Coronary artery (tissue), 2 donors: ENCODE data around the gene PACS1.

Experiments
- DNase-seq: peaks from one replicate; pipeline ENCODE4 v3.0.0-alpha.2; 2017; ENCODE audit warnings: low spot score
- H3K27ac ChIP-seq, 2 donors: fragments of 200-600 bp; sonication (generic); one replicate each; pipeline ENCODE4 v1.5.1; 2016 to 2019
- H3K4me3 ChIP-seq: fragments of 200-600 bp; sonication (generic); 2 replicates; pipeline ENCODE4 v1.5.1; 2016; ENCODE audit warnings: mild to moderate bottlenecking, moderate library complexity
- CTCF ChIP-seq: fragments of 200-600 bp; sonication (generic); IDR thresholded peaks from one replicate; pipeline ENCODE4 v1.5.1; 2019; ENCODE audit warnings: antibody characterized with exemption

PACS1 gene

GRCh38 chr11:66266378-66267038 lies 196.4 kb downstream of the PACS1 start:
- no peak for DNase-seq
- H3K4me3 ChIP-seq, result peak overlapping the region; percentile 93
- TF ChIP-seq CTCF, result no peak
- H3K27ac ChIP-seq, result peak overlapping the region; percentile 91 to 99

DNA sequence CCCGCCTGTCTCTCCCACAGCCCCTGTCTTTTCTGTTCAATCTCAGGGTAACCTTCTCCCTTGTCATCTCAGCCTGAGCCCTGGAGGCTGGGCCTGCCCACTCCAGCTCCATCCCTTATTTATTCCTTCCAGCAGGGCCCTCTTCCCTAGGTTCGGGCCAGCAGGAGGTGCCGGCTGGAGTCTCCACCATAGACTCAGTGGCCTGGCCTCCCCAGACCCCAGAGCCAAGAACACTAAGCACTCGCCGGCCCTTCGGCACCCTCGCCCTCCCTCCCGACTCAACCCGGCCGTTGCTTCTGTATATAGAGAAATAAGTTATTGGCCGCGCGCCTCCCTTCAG lies 196.9 kb downstream of the PACS1 start:
- H3K27ac ChIP-seq, result peak overlapping the region; percentile 91 to 99
- peak overlapping the region; percentile 93 for H3K4me3 ChIP-seq
- no peak for TF ChIP-seq CTCF
- no peak for DNase-seq

- DNase-seq, result peak; percentile 94
- H3K4me3 ChIP-seq, result peak overlapping the region; percentile 93
- no peak for TF ChIP-seq CTCF
These were observed 197.5 kb downstream of the PACS1 start for GRCh38 chr11:66267379-66268243.

DNA sequence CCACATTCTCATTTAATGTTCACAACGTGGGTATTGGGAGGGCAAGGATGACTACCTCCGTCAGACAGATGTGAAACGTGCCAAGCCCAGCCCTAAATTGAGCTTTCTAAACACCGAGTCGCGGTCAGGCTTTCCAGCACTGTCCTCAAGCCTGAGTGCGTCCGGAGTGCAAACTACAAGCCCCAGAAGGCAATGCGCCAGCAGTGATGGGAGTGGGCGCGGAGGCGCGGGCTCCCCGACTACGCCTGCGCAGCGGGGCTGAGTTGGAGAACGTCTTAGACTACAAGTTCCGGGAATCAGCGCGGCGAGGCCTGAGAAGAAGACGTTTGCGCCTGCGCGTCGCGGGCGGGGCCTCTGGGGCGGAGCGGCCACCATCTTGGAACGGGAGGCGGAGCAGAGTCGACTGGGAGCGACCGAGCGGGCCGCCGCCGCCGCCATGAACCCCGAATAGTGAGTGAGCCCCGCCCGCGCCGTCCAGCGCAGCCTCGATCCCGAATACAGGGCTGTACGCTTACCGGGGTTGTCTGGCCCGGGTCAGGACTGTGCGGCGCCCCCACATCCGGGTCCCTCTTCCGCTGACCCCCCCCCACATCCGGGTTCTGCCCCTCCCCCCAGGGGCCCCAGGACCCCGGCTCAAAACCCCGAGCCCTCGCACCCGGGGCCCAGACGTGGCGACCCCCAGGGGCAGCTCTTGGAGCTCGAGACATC lies 198.3 kb downstream of the PACS1 start, which contains the start of gene RAB1B:
RAB1B (plus strand) TSS at position 396 of the 708 bp plus-strand sequence; CDS start at position 437, 41 bp downstream.
- Histone ChIP-seq H3K4me3 (peak within 1 kb of the TSS; percentile 93), H3K27ac (peak within 1 kb of the TSS; percentile 91 to 99)
- TF ChIP-seq CTCF, result no peak
- peak; percentile 100 for DNase-seq

More at GRCh38 chr11:66267379-66268243, 197.5 kb downstream of the PACS1 start:
- H3K27ac ChIP-seq, result peak overlapping the region; percentile 91 to 99

GRCh38 chr11:66268952-66269905 lies 199.2 kb downstream of the PACS1 start:
- no peak for TF ChIP-seq CTCF
- no peak for DNase-seq
- H3K27ac ChIP-seq, result peak overlapping the region; percentile 91 to 99
- H3K4me3 ChIP-seq, result peak overlapping the region; percentile 93

GRCh38 chr11:66271816-66272215 lies 201.7 kb downstream of the PACS1 start:
- no peak for TF ChIP-seq CTCF
- H3K27ac ChIP-seq, result no peak overlapping the region
- DNase-seq, result no peak

More at GRCh38 chr11:66271816-66272215, 201.7 kb downstream of the PACS1 start:
- no peak overlapping the region for H3K4me3 ChIP-seq
